Measurements from ENCODE around the gene SLC33A1. TPM values are rescaled to one million over a fixed set of nuclear protein-coding genes. Genes with fewer than 3 reads are reported as not detected.
A peak's percentile ranks its signal among the peaks of the same experiment; 100 is the strongest.
"Not testable (repeated sequence)": the region's sequence is repeated elsewhere in the genome, so short reads cannot be mapped to it uniquely, and the experiment has no call there.

SLC33A1 gene
- total RNA-seq (10 to 100 TPM; 29.0 to 32.2 TPM), polyA plus RNA-seq (10 to 100 TPM; 11.2 to 15.2 (median 12.5) TPM), total RNA-seq (2.6 to 16.4 (median 9.4) reads per million in 6 experiments)

- Mint-ChIP-seq H3K9me3 (peaks cover 0 to 2% (median 0%) of the 10 kb centered on the region in 9 donors), H3K27ac (peak within 1 kb of the TSS; percentile 95 to 100 (median 99)), H3K36me3 (peaks cover 0 to 17% (median 4%) of the 10 kb centered on the region in 3 donors), H3K27me3 (no peaks in the 10 kb centered on the region), H3K4me3 (peak within 1 kb of the TSS; percentile 93 to 98 (median 96)), H3K4me1 (peaks cover 11 to 44% (median 35%) of the 10 kb centered on the region in 4 donors)
- POLR2A ChIA-PET, result interaction anchor here (0.7 to 4.1 kb wide), 7 partner anchors 11 to 1531 kb away, joined by 3 to 33 read pairs (median 8); partner anchors contain the start of genes C3orf33, CCNL1 and GMPS
- ATAC-seq, result peak; percentile 88 to 90
- DNase-seq, result peak; percentile 94 to 99 (median 99)
Observed at GRCh38 chr3:155854141-155854940, at the start of gene SLC33A1. Gene SLC33A1, minus strand, starts transcription at chr3:155854427. Its CDS starts 430 bp downstream, at chr3:155853997.

- Mint-ChIP-seq H3K4me3 (no peak overlapping the region), H3K27ac (no peak overlapping the region), H3K9me3 (no peaks in the 10 kb centered on the region), H3K4me1 (peaks cover 7 to 13% (median 9%) of the 10 kb centered on the region in 4 donors), H3K36me3 (peaks cover 12 to 73% (median 28%) of the 10 kb centered on the region in 3 donors), H3K27me3 (no peaks in the 10 kb centered on the region)
- DNase-seq (no peak), ATAC-seq (no peak)
- POLR2A ChIA-PET, result no interaction called here
Observed at GRCh38 chr3:155895379-155895900, 41.2 kb upstream of the SLC33A1 start.

- Mint-ChIP-seq H3K27me3 (no peaks in the 10 kb centered on the region), H3K9me3 (no peaks in the 10 kb centered on the region), H3K4me1 (peaks cover 17 to 39% (median 33%) of the 10 kb centered on the region in 4 donors), H3K27ac (no peak overlapping the region), H3K4me3 (no peak overlapping the region), H3K36me3 (peaks cover 0 to 39% (median 10%) of the 10 kb centered on the region in 3 donors)
- POLR2A ChIA-PET, result no interaction called here
- DNase-seq (no peak), ATAC-seq (no peak)
Observed at GRCh38 chr3:155891321-155891720, 37.1 kb upstream of the SLC33A1 start.

- Mint-ChIP-seq H3K27me3 (no peaks in the 10 kb centered on the region), H3K4me3 (peak overlapping the region in 1 of 10 donors; percentile 30), H3K27ac (peak overlapping the region in 4 of 10 donors; percentile 9 to 38 (median 26)), H3K36me3 (peaks cover 0 to 33% (median 10%) of the 10 kb centered on the region in 3 donors), H3K9me3 (no peaks in the 10 kb centered on the region), H3K4me1 (peaks cover 20 to 44% (median 36%) of the 10 kb centered on the region in 4 donors)
- DNase-seq, result no peak
- POLR2A ChIA-PET, result no interaction called here
- ATAC-seq, result no peak
Observed at GRCh38 chr3:155890671-155891190, 36.5 kb upstream of the SLC33A1 start.

- no peaks in the 10 kb centered on the region for H3K27me3 Mint-ChIP-seq
- no peaks in the 10 kb centered on the region for H3K9me3 Mint-ChIP-seq
- peak overlapping the region in 3 of 10 donors; percentile 8 to 48 (median 24) for H3K27ac Mint-ChIP-seq
- POLR2A ChIA-PET, result no interaction called here
- ATAC-seq (no peak), DNase-seq (no peak)
- peaks cover 20 to 45% (median 36%) of the 10 kb centered on the region in 4 donors for H3K4me1 Mint-ChIP-seq
- H3K36me3 Mint-ChIP-seq, result peaks cover 0 to 26% (median 9%) of the 10 kb centered on the region in 3 donors
- no peak overlapping the region for H3K4me3 Mint-ChIP-seq
Observed at GRCh38 chr3:155889952-155890351, 35.7 kb upstream of the SLC33A1 start.

GRCh38 chr3:155889212-155889611, 35.0 kb upstream of the SLC33A1 start:
- POLR2A ChIA-PET, result no interaction called here

GRCh38 chr3:155886915-155887314, 32.7 kb upstream of the SLC33A1 start:
- no peak for DNase-seq
- Mint-ChIP-seq H3K36me3 (peaks cover 0 to 3% (median 0%) of the 10 kb centered on the region in 3 donors), H3K4me1 (peaks cover 23 to 53% (median 48%) of the 10 kb centered on the region in 4 donors), H3K27me3 (no peaks in the 10 kb centered on the region), H3K4me3 (no peak overlapping the region), H3K9me3 (no peaks in the 10 kb centered on the region), H3K27ac (no peak overlapping the region)
- POLR2A ChIA-PET, result no interaction called here
- ATAC-seq, result no peak

More at GRCh38 chr3:155889212-155889611, 35.0 kb upstream of the SLC33A1 start:
- H3K9me3 Mint-ChIP-seq, result no peaks in the 10 kb centered on the region
- DNase-seq, result no peak
- peaks cover 23 to 52% (median 41%) of the 10 kb centered on the region in 4 donors for H3K4me1 Mint-ChIP-seq
- H3K36me3 Mint-ChIP-seq, result peaks cover 0 to 18% (median 4%) of the 10 kb centered on the region in 3 donors
- peak overlapping the region in 4 of 10 donors; percentile 19 to 60 (median 50) for H3K27ac Mint-ChIP-seq
- H3K27me3 Mint-ChIP-seq, result no peaks in the 10 kb centered on the region
- no peak for ATAC-seq
- no peak overlapping the region for H3K4me3 Mint-ChIP-seq

GRCh38 chr3:155886348-155886747, 32.1 kb upstream of the SLC33A1 start:
- POLR2A ChIA-PET, DNase-seq, H3K36me3 Mint-ChIP-seq, H3K27me3 Mint-ChIP-seq, H3K9me3 Mint-ChIP-seq, H3K4me3 Mint-ChIP-seq, ATAC-seq: not testable (repeated sequence)
- Mint-ChIP-seq H3K27ac (peak overlapping the region in 1 of 10 donors; percentile 33), H3K4me1 (peaks cover 21 to 59% (median 52%) of the 10 kb centered on the region in 4 donors)

- H3K27ac Mint-ChIP-seq, result no peak overlapping the region
- peaks cover 18 to 56% (median 52%) of the 10 kb centered on the region in 4 donors for H3K4me1 Mint-ChIP-seq
- no peaks in the 10 kb centered on the region for H3K27me3 Mint-ChIP-seq
- ATAC-seq (no peak), DNase-seq (no peak)
- POLR2A ChIA-PET, result no interaction called here
- no peak overlapping the region for H3K4me3 Mint-ChIP-seq
- H3K36me3 Mint-ChIP-seq, result peaks cover 0 to 3% (median 0%) of the 10 kb centered on the region in 3 donors
- H3K9me3 Mint-ChIP-seq, result no peaks in the 10 kb centered on the region
Observed at GRCh38 chr3:155885292-155885691, 31.1 kb upstream of the SLC33A1 start.

GRCh38 chr3:155884292-155884691, 30.1 kb upstream of the SLC33A1 start:
- ATAC-seq (no peak), DNase-seq (no peak)
- no peaks in the 10 kb centered on the region for H3K9me3 Mint-ChIP-seq
- POLR2A ChIA-PET, result no interaction called here
- peaks cover 0 to 2% (median 0%) of the 10 kb centered on the region in 3 donors for H3K36me3 Mint-ChIP-seq
- no peak overlapping the region for H3K4me3 Mint-ChIP-seq
- peaks cover 20 to 55% (median 51%) of the 10 kb centered on the region in 4 donors for H3K4me1 Mint-ChIP-seq
- H3K27ac Mint-ChIP-seq, result peak overlapping the region in 1 of 10 donors; percentile 8
- H3K27me3 Mint-ChIP-seq, result no peaks in the 10 kb centered on the region

GRCh38 chr3:155880286-155880685, 26.1 kb upstream of the SLC33A1 start:
- peak overlapping the region in 2 of 10 donors; percentile 3 to 5 for H3K4me3 Mint-ChIP-seq
- H3K4me1 Mint-ChIP-seq, result peaks cover 18 to 64% (median 61%) of the 10 kb centered on the region in 4 donors
- POLR2A ChIA-PET, result interaction anchor here (0.7 kb wide), 1 partner anchor 702 kb away, joined by 4 read pairs; no protein-coding TSS in a partner anchor
- ATAC-seq (no peak), DNase-seq (no peak)
- H3K27ac Mint-ChIP-seq, result no peak overlapping the region
- no peaks in the 10 kb centered on the region for H3K27me3 Mint-ChIP-seq
- no peaks in the 10 kb centered on the region for H3K9me3 Mint-ChIP-seq
- H3K36me3 Mint-ChIP-seq, result peaks cover 0 to 2% (median 2%) of the 10 kb centered on the region in 3 donors

GRCh38 chr3:155876503-155876902, 22.3 kb upstream of the SLC33A1 start:
- Mint-ChIP-seq H3K4me3 (no peak overlapping the region), H3K9me3 (no peaks in the 10 kb centered on the region), H3K36me3 (peaks cover 2 to 4% (median 2%) of the 10 kb centered on the region in 3 donors), H3K27me3 (no peaks in the 10 kb centered on the region), H3K27ac (no peak overlapping the region), H3K4me1 (peaks cover 19 to 69% (median 63%) of the 10 kb centered on the region in 4 donors)
- DNase-seq (no peak), ATAC-seq (no peak)
- POLR2A ChIA-PET, result no interaction called here

Data from naive thymus-derived CD8-positive, alpha-beta T cell (primary cell).